ENCODE data around the gene C3orf62.
"Not testable (repeated sequence)": the region's sequence is repeated elsewhere in the genome, so short reads cannot be mapped to it uniquely, and the experiment has no call there.

The C3orf62 gene

GRCh38 chr3:49238274-49239127 lies 38.5 kb downstream of the C3orf62 start:
- H3K4me3 ChIP-seq (ENCODE audit: control insufficient read depth, low read depth, low read length): no peak overlapping the region
- DNase-seq (ENCODE audit: low read depth): peak; percentile 76
- TF ChIP-seq, protein P1, sequence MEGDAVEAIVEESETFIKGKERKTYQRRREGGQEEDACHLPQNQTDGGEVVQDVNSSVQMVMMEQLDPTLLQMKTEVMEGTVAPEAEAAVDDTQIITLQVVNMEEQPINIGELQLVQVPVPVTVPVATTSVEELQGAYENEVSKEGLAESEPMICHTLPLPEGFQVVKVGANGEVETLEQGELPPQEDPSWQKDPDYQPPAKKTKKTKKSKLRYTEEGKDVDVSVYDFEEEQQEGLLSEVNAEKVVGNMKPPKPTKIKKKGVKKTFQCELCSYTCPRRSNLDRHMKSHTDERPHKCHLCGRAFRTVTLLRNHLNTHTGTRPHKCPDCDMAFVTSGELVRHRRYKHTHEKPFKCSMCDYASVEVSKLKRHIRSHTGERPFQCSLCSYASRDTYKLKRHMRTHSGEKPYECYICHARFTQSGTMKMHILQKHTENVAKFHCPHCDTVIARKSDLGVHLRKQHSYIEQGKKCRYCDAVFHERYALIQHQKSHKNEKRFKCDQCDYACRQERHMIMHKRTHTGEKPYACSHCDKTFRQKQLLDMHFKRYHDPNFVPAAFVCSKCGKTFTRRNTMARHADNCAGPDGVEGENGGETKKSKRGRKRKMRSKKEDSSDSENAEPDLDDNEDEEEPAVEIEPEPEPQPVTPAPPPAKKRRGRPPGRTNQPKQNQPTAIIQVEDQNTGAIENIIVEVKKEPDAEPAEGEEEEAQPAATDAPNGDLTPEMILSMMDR (conservative IDR thresholded peaks at IDR 0.05; ENCODE audit: control insufficient read depth, insufficient read depth, low read depth, low read length): no peak

GRCh38 chr3:49237344-49237743 lies 39.7 kb downstream of the C3orf62 start:
- H3K4me3 ChIP-seq (ENCODE audit: control insufficient read depth, low read depth, low read length): no peak overlapping the region
- TF ChIP-seq, protein P1 (conservative IDR thresholded peaks at IDR 0.05; ENCODE audit: control insufficient read depth, insufficient read depth, low read depth, low read length): no peak
- DNase-seq (ENCODE audit: low read depth): no peak

DNA sequence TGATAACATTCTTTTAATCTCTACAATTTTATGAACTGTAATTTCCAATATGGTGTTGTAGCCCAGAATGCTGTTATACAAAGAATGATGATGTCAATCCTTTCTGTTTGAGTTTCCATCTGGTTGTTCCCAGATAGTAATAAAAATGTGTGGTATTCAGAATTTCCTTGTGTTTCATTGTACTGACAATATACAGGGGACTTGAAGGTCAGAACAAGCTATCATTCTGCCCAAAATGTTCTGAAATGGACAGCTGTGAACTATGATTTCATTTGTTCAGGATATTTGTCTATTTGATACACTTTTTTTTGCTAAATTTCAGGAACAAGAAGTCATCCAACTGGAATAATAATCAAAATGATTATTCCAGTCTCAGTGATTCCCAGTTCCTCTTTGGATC lies 40.8 kb downstream of the C3orf62 start:
- H3K4me3 ChIP-seq (ENCODE audit: control insufficient read depth, low read depth, low read length): no peak overlapping the region
- DNase-seq (ENCODE audit: low read depth): no peak
- TF ChIP-seq, protein P1 (conservative IDR thresholded peaks at IDR 0.05; ENCODE audit: control insufficient read depth, insufficient read depth, low read depth, low read length): no peak

- not testable (repeated sequence) for DNase-seq (ENCODE audit: low read depth); H3K4me3 ChIP-seq (ENCODE audit: control insufficient read depth, low read depth, low read length)
These were observed 48.2 kb downstream of the C3orf62 start for GRCh38 chr3:49228817-49229216.

DNA sequence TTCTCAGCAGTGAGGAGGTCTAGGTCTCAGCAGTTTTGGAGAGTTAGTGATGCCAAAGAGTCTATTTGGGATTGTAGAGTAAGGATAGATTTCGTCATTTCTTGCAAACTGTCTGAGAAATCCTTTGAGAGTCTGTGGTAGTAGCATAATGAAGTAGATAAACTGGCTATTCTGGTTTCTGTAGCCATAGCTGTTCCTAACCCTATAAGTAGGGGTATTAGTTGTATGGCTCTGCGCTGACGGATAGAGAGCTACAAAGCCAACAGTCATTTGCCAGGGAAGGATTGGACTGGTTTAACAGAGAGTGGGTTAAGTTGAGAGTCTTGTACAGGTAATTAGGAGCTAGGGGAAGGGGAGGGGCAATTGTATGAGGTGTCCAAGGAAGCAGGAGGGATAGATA lies 55.0 kb downstream of the C3orf62 start:
- TF ChIP-seq, protein P1 (conservative IDR thresholded peaks at IDR 0.05; ENCODE audit: control insufficient read depth, insufficient read depth, low read depth, low read length): no peak
- no peak for DNase-seq (ENCODE audit: low read depth)
- no peak overlapping the region for H3K4me3 ChIP-seq (ENCODE audit: control insufficient read depth, low read depth, low read length)

GRCh38 chr3:49220985-49221563 lies 56.0 kb downstream of the C3orf62 start:
- not testable (repeated sequence) for DNase-seq (ENCODE audit: low read depth); H3K4me3 ChIP-seq (ENCODE audit: control insufficient read depth, low read depth, low read length)

GRCh38 chr3:49219132-49219531 lies 57.9 kb downstream of the C3orf62 start:
- H3K4me3 ChIP-seq (ENCODE audit: control insufficient read depth, low read depth, low read length): no peak overlapping the region
- TF ChIP-seq, protein P1 (conservative IDR thresholded peaks at IDR 0.05; ENCODE audit: control insufficient read depth, insufficient read depth, low read depth, low read length): no peak
- DNase-seq (ENCODE audit: low read depth): no peak

Data from fibroblast of mammary gland (primary cell).